ENCODE measurements around the gene TMEM179B.
A peak's percentile ranks its signal among the peaks of the same experiment; 100 is the strongest.
"Not testable (repeated sequence)": the region's sequence is repeated elsewhere in the genome, so short reads cannot be mapped to it uniquely, and the experiment has no call there.

Gene TMEM179B

DNA sequence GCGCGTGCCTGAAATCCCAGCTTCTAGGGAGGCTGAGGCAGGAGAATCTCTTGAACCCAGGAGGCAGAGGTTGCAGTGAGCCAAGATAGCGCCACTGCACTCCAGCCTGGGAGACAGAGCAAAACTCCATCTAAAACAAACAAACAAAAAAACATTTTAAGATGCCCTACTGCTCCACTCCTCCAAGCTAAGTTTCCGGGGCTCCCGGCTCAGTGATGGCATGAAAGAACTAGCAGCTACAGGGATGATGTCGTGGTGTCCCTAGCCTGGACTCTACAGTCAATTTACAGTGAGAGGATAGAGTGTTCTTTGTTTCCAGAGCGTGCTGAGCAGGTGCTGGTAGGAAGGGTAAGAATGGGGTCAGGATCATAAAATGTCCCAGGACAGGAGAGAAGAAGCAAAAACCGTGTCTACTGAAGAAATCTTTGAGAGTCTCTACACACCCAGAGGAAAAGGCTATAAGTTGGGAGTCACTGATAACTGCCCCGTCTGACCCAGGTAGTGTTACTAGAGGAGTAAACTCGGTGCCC is 32.1 kb upstream of the TMEM179B start:
- TF ChIP-seq SUZ12 (IDR thresholded peaks at IDR 0.05; ENCODE audit: extremely low read depth, insufficient read depth, insufficient read length), result no peak
- TF ChIP-seq ZNF274 (IDR thresholded peaks at IDR 0.05; ENCODE audit: low read depth, low read length), result no peak
- TF ChIP-seq YY1 (IDR thresholded peaks at IDR 0.05; ENCODE audit: insufficient read depth, insufficient read length), result no peak
- H3K9me3 ChIP-seq (ENCODE audit: insufficient read depth, low read length), result no peaks in the 10 kb centered on the region
- peaks cover 17% of the 10 kb centered on the region for H3K36me3 ChIP-seq (ENCODE audit: insufficient read depth, insufficient read length, low read length)
- no peak overlapping the region for H3K4me3 ChIP-seq (ENCODE audit: insufficient read length, low read depth)
- H3K27me3 ChIP-seq (ENCODE audit: insufficient read depth, insufficient read length), result no peaks in the 10 kb centered on the region
- no peak for DNase-seq (ENCODE audit: low read depth, low spot score)
- H3K4me1 ChIP-seq (ENCODE audit: insufficient read depth, insufficient read length), result peaks cover 6% of the 10 kb centered on the region
- H3K9ac ChIP-seq (ENCODE audit: insufficient read length, low read depth), result peak overlapping the region; percentile 53

DNA sequence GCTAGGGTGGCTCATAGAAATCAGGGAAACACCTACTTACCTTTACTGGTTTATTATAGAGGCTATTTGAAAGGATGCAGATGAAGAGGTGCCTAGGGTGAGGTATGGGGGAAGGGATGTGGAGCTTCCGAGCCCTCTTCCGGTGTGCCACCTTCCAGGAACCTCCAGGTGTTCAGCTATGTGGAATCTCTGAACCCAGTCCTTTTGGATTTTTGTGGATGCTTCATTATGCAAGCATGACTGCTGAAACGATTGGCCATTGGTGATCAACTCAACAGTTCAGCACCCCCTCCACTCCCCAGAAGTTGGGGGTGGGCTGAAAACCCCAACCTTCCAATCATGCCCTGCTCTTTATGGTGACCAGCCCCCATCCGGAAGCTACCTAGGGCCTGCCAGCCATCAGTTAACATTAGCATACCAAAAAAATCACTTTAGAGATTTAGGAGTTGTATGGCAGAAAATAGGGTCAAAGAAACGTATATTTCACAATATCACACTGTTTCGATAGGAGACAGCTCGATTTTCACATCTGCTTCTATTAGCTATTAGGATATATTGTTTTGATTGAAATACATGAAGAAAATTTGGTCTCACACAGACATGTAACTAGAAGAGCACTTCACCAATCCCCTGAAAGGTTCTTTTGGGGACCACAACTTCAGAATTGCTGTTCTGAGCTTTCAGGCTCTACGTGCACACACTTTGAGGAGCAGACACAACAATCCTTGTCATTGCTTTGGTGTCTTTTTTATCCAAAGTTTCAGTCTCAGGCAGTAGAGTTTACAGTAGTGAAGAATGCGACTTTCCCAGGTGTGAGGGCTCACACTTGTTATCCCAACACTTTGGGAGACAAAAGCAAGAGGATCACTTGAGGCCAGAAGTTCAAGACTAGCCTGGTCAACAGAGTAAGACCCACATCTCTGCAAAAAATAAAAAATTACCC is 29.1 kb upstream of the TMEM179B start:
- peak; percentile 63 for DNase-seq (ENCODE audit: low read depth, low spot score)
- Histone ChIP-seq H3K9ac (ENCODE audit: insufficient read length, low read depth) (no peak overlapping the region), H3K36me3 (ENCODE audit: insufficient read depth, insufficient read length, low read length) (peaks cover 12% of the 10 kb centered on the region), H3K4me3 (ENCODE audit: insufficient read length, low read depth) (peak overlapping the region; percentile 18), H3K27me3 (ENCODE audit: insufficient read depth, insufficient read length) (no peaks in the 10 kb centered on the region), H3K4me1 (ENCODE audit: insufficient read depth, insufficient read length) (peaks cover 8% of the 10 kb centered on the region), H3K9me3 (ENCODE audit: insufficient read depth, low read length) (no peaks in the 10 kb centered on the region)
- TF ChIP-seq YY1 (IDR thresholded peaks at IDR 0.05; ENCODE audit: insufficient read depth, insufficient read length), result no peak
- TF ChIP-seq SUZ12 (IDR thresholded peaks at IDR 0.05; ENCODE audit: extremely low read depth, insufficient read depth, insufficient read length), result no peak
- TF ChIP-seq ZNF274 (IDR thresholded peaks at IDR 0.05; ENCODE audit: low read depth, low read length), result no peak

DNA sequence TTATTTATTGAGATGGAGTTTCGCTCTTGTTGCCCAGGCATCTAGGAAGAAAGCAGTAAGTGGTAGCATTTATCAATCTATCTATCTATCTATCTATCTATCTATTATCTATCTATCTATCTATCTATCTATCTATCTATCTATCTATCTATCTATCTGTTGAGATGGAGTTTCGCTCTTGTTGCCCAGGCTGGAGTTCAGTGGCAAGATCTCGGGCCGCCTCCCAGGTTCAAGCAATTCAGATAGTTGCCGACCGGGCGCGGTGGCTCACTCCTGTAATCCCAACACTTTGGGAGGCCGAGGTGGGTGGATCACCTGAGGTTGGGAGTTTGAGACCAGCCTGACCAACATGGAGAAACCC is 26.4 kb upstream of the TMEM179B start:
- not testable (repeated sequence) for DNase-seq (ENCODE audit: low read depth, low spot score); H3K9me3 ChIP-seq (ENCODE audit: insufficient read depth, low read length); H3K4me1 ChIP-seq (ENCODE audit: insufficient read depth, insufficient read length); H3K9ac ChIP-seq (ENCODE audit: insufficient read length, low read depth); H3K27me3 ChIP-seq (ENCODE audit: insufficient read depth, insufficient read length)
- peak overlapping the region; percentile 2 for H3K4me3 ChIP-seq (ENCODE audit: insufficient read length, low read depth)
- H3K36me3 ChIP-seq (ENCODE audit: insufficient read depth, insufficient read length, low read length), result peaks cover 24% of the 10 kb centered on the region

- H3K4me1 ChIP-seq (ENCODE audit: insufficient read depth, insufficient read length), result peaks cover 3% of the 10 kb centered on the region
- H3K36me3 ChIP-seq (ENCODE audit: insufficient read depth, insufficient read length, low read length), result peaks cover 39% of the 10 kb centered on the region
- no peaks in the 10 kb centered on the region for H3K27me3 ChIP-seq (ENCODE audit: insufficient read depth, insufficient read length)
- no peak for TF ChIP-seq YY1 (IDR thresholded peaks at IDR 0.05; ENCODE audit: insufficient read depth, insufficient read length)
- no peak for TF ChIP-seq ZNF274 (IDR thresholded peaks at IDR 0.05; ENCODE audit: low read depth, low read length)
- no peak for TF ChIP-seq SUZ12 (IDR thresholded peaks at IDR 0.05; ENCODE audit: extremely low read depth, insufficient read depth, insufficient read length)
- H3K9me3 ChIP-seq (ENCODE audit: insufficient read depth, low read length), result no peaks in the 10 kb centered on the region
- DNase-seq (ENCODE audit: low read depth, low spot score), result no peak
- peak overlapping the region; percentile 80 for H3K9ac ChIP-seq (ENCODE audit: insufficient read length, low read depth)
- H3K4me3 ChIP-seq (ENCODE audit: insufficient read length, low read depth), result peak overlapping the region; percentile 47
Measured at GRCh38 chr11:62770778-62771143, 16.4 kb upstream of the TMEM179B start.

- Histone ChIP-seq H3K27me3 (ENCODE audit: insufficient read depth, insufficient read length) (no peaks in the 10 kb centered on the region), H3K9ac (ENCODE audit: insufficient read length, low read depth) (peak within 1 kb of the TSS; percentile 93), H3K4me3 (ENCODE audit: insufficient read length, low read depth) (peak within 1 kb of the TSS; percentile 96), H3K36me3 (ENCODE audit: insufficient read depth, insufficient read length, low read length) (peaks cover 39% of the 10 kb centered on the region), H3K4me1 (ENCODE audit: insufficient read depth, insufficient read length) (peaks cover 3% of the 10 kb centered on the region), H3K9me3 (ENCODE audit: insufficient read depth, low read length) (no peaks in the 10 kb centered on the region)
- peak; percentile 95 for DNase-seq (ENCODE audit: low read depth, low spot score)
- TF ChIP-seq ZNF274 (IDR thresholded peaks at IDR 0.05; ENCODE audit: low read depth, low read length) (no peak), SUZ12 (IDR thresholded peaks at IDR 0.05; ENCODE audit: extremely low read depth, insufficient read depth, insufficient read length) (no peak)
Measured at GRCh38 chr11:62771144-62772021, 15.8 kb upstream of the TMEM179B start, which contains the start of gene TAF6L. Gene TAF6L (plus strand): TSS chr11:62771396. CDS start chr11:62775784, 4,388 bp downstream.

DNA sequence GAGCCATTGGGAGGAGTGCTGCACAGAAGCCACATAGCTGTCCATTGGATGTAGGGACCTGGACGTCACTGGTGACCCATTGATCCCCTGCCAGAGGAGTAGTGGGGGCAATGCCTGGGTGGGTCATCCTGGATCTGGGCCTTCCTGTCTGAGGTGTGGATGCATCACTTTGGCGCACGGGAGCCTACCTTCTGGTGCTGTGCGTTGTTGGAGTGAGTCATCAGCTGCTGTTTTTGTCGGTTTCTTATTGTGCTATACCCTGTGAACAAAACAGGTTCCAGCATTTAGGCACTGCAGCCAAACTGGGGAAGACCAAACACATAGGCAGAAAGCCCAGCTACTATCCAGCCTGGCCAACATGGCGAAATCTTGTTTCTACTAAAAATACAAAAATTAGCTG is 12.8 kb upstream of the TMEM179B start:
- TF ChIP-seq YY1 (IDR thresholded peaks at IDR 0.05; ENCODE audit: insufficient read depth, insufficient read length) (no peak), ZNF274 (IDR thresholded peaks at IDR 0.05; ENCODE audit: low read depth, low read length) (no peak), SUZ12 (IDR thresholded peaks at IDR 0.05; ENCODE audit: extremely low read depth, insufficient read depth, insufficient read length) (no peak)
- Histone ChIP-seq H3K27me3 (ENCODE audit: insufficient read depth, insufficient read length) (no peaks in the 10 kb centered on the region), H3K4me1 (ENCODE audit: insufficient read depth, insufficient read length) (peaks cover 3% of the 10 kb centered on the region), H3K36me3 (ENCODE audit: insufficient read depth, insufficient read length, low read length) (peaks cover 43% of the 10 kb centered on the region), H3K4me3 (ENCODE audit: insufficient read length, low read depth) (no peak overlapping the region), H3K9me3 (ENCODE audit: insufficient read depth, low read length) (no peaks in the 10 kb centered on the region), H3K9ac (ENCODE audit: insufficient read length, low read depth) (no peak overlapping the region)
- no peak for DNase-seq (ENCODE audit: low read depth, low spot score)

DNA sequence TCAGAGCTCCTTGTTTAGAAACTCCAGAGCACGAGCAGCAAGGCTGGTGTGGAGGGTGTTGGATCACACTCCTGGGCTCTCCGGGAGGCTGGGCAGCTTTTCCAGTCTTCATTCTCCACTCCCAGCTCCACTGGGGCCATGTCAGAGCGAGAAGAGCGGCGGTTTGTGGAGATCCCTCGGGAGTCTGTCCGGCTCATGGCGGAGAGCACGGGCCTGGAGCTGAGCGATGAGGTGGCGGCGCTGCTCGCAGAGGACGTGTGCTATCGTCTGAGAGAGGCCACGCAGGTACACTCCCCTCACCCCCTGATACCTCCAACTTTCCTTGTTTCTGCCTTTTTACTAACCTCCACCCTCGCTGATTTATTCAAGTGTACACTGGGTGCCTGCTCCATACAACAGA is 11.6 kb upstream of the TMEM179B start:
- Histone ChIP-seq H3K4me1 (ENCODE audit: insufficient read depth, insufficient read length) (no peaks in the 10 kb centered on the region), H3K9ac (ENCODE audit: insufficient read length, low read depth) (no peak overlapping the region), H3K9me3 (ENCODE audit: insufficient read depth, low read length) (no peaks in the 10 kb centered on the region), H3K4me3 (ENCODE audit: insufficient read length, low read depth) (no peak overlapping the region), H3K27me3 (ENCODE audit: insufficient read depth, insufficient read length) (no peaks in the 10 kb centered on the region), H3K36me3 (ENCODE audit: insufficient read depth, insufficient read length, low read length) (peaks cover 50% of the 10 kb centered on the region)
- DNase-seq (ENCODE audit: low read depth, low spot score), result no peak
- no peak for TF ChIP-seq YY1 (IDR thresholded peaks at IDR 0.05; ENCODE audit: insufficient read depth, insufficient read length)
- no peak for TF ChIP-seq ZNF274 (IDR thresholded peaks at IDR 0.05; ENCODE audit: low read depth, low read length)
- no peak for TF ChIP-seq SUZ12 (IDR thresholded peaks at IDR 0.05; ENCODE audit: extremely low read depth, insufficient read depth, insufficient read length)

Data from NT2/D1 (cell line).